HepG2 (cell line): Measurements from ENCODE around the gene ATP6V0A1. TPM values are rescaled to one million over a fixed set of nuclear protein-coding genes. Genes with fewer than 3 reads are reported as not detected.
A peak's percentile ranks its signal among the peaks of the same experiment; 100 is the strongest.

ENCODE experiments used
- ARID4A ChIP-seq: sonication (generic); formaldehyde crosslinking; IDR thresholded peaks from 2 replicates; pipeline ENCODE4 v1.5.0; 2020; ENCODE audit warnings: mild to moderate bottlenecking, missing genetic modification reagents, borderline replicate concordance
- ATF4 ChIP-seq, 2 experiments: fragments of 450-650 bp in 1 of 2; sonication (generic) in 1 of 2; formaldehyde crosslinking; IDR thresholded peaks; 2 replicates each; pipeline versions ENCODE4 v1.5.0 to v1.8.0; 2020 to 2022; ENCODE audit warnings: mild to moderate bottlenecking in 1 of 2, missing genetic modification reagents in 1 of 2
- CHD2 ChIP-seq: IDR thresholded peaks from 2 replicates; pipeline ENCODE4 v1.6.1; 2011; ENCODE audit warnings: low read depth, low read length, improper control_type of control experiment
- DMAP1 ChIP-seq: IDR thresholded peaks from 2 replicates; pipeline ENCODE4 v1.6.1; 2016
- ELF4 ChIP-seq: sonication (generic); formaldehyde crosslinking; IDR thresholded peaks from 2 replicates; pipeline ENCODE4 v1.5.0; 2020; ENCODE audit warnings: missing genetic modification reagents, mild to moderate bottlenecking, moderate library complexity, borderline replicate concordance
- HOXA7 ChIP-seq: sonication (generic); formaldehyde crosslinking; IDR thresholded peaks from 2 replicates; pipeline ENCODE4 v1.8.1; 2022; ENCODE audit warnings: mild to moderate bottlenecking, missing genetic modification reagents, moderate library complexity
- MED13 ChIP-seq: sonication (generic); formaldehyde crosslinking; IDR thresholded peaks from 2 replicates; pipeline ENCODE4 v1.5.0; 2020; ENCODE audit warnings: missing genetic modification reagents
- MEF2D ChIP-seq: sonication (generic); formaldehyde crosslinking; IDR thresholded peaks from 2 replicates; pipeline ENCODE4 v1.5.1; 2020; ENCODE audit warnings: mild to moderate bottlenecking, missing genetic modification reagents
- MXI1 ChIP-seq: IDR thresholded peaks from 3 replicates; pipeline ENCODE4 v1.6.1; 2012; ENCODE audit warnings: low read depth, low read length, inconsistent platforms, borderline replicate concordance
- PHF5A ChIP-seq: IDR thresholded peaks from one replicate; pipeline ENCODE4 v1.6.1; 2018; ENCODE audit warnings: low read depth, missing genetic modification reagents; ENCODE audit not compliant: unreplicated experiment
- RFXANK ChIP-seq: IDR thresholded peaks from 2 replicates; pipeline ENCODE4 v1.6.1; 2016
- RXRA ChIP-seq: sonication (generic); formaldehyde crosslinking; IDR thresholded peaks from 2 replicates; pipeline ENCODE4 v1.5.1; 2020; ENCODE audit warnings: missing genetic modification reagents
- SOX6 ChIP-seq, 2 experiments: fragments of 450-650 bp in 1 of 2; sonication (generic) in 1 of 2; formaldehyde crosslinking in 1 of 2; IDR thresholded peaks; 2 replicates each; pipeline versions ENCODE4 v1.4.0 to v1.6.1; 2017 to 2020; ENCODE audit warnings: antibody characterized with exemption in 1 of 2, mild to moderate bottlenecking in 1 of 2, missing genetic modification reagents in 1 of 2
- SP2 ChIP-seq: sonication (generic); formaldehyde crosslinking; IDR thresholded peaks from 2 replicates; pipeline ENCODE4 v1.5.1; 2020; ENCODE audit warnings: mild to moderate bottlenecking, missing genetic modification reagents
- SPEN ChIP-seq: sonication (generic); formaldehyde crosslinking; IDR thresholded peaks from 2 replicates; pipeline ENCODE4 v1.5.1; 2020; ENCODE audit warnings: low read depth, mild to moderate bottlenecking, missing genetic modification reagents
- SRSF4 ChIP-seq: fragments of 200-400 bp; formaldehyde crosslinking; IDR thresholded peaks from one replicate; pipeline ENCODE4 v1.6.1; 2018; ENCODE audit warnings: mild to moderate bottlenecking, low read depth, low read length, moderate library complexity; ENCODE audit not compliant: poor library complexity, severe bottlenecking
- U2AF2 ChIP-seq: fragments of 200-400 bp; formaldehyde crosslinking; IDR thresholded peaks from 2 replicates; pipeline ENCODE4 v1.6.1; 2017; ENCODE audit warnings: low read depth, mild to moderate bottlenecking, low read length
- YEATS4 ChIP-seq: sonication (generic); formaldehyde crosslinking; IDR thresholded peaks from 2 replicates; pipeline ENCODE4 v1.4.0; 2020; ENCODE audit warnings: missing genetic modification reagents, borderline replicate concordance
- ZNF232 ChIP-seq: sonication (generic); formaldehyde crosslinking; IDR thresholded peaks from 2 replicates; pipeline ENCODE4 v1.4.0; 2020; ENCODE audit warnings: missing genetic modification reagents, borderline replicate concordance
- ZNF331 ChIP-seq: sonication (generic); formaldehyde crosslinking; IDR thresholded peaks from 2 replicates; pipeline ENCODE4 v1.4.0; 2020; ENCODE audit warnings: missing genetic modification reagents
- ZNF468 ChIP-seq: sonication (generic); formaldehyde crosslinking; IDR thresholded peaks from 2 replicates; pipeline ENCODE4 v1.8.0; 2022; ENCODE audit warnings: mild to moderate bottlenecking, moderate library complexity, missing genetic modification reagents
- ZNF691 ChIP-seq: sonication (generic); formaldehyde crosslinking; IDR thresholded peaks from 2 replicates; pipeline ENCODE4 v1.4.0; 2020; ENCODE audit warnings: missing genetic modification reagents, low read depth, mild to moderate bottlenecking, borderline replicate concordance
- ZNF781 ChIP-seq: sonication (generic); formaldehyde crosslinking; IDR thresholded peaks from 2 replicates; pipeline ENCODE4 v1.5.1; 2020; ENCODE audit warnings: borderline replicate concordance, mild to moderate bottlenecking, missing genetic modification reagents; ENCODE audit errors: not compliant biosample characterization
- polyA plus RNA-seq, 8 experiments: library from polyadenylated mRNA; depleted of rRNA in 3 of 8; stranded (reverse) in 7 of 8; unstranded in 1 of 8; fragments of >200 nt; fragmentation: Illumina TruSeq in 4 of 8; extraction: Trizol in 4 of 8; gene quantifications; 2 replicates each; pipeline versions ENCODE4 v1.2.1 to v1.2.3, GENCODE V29; 2011 to 2016; ENCODE audit warnings: low read depth in 4 of 8, missing spikeins in 1 of 8, mixed read lengths in 1 of 8; ENCODE audit not compliant: insufficient read depth in 1 of 8
- total RNA-seq, 5 experiments: library from RNA; depleted of rRNA; stranded (reverse); fragments of >200 nt; fragmentation: Illumina TruSeq; extraction: Trizol; gene quantifications; 2 replicates each; pipeline ENCODE4 v1.2.3, GENCODE V29; 2016; ENCODE audit warnings: low read depth in 1 of 5
- TF ChIP-seq, protein P1 (sequence below): sonication (generic); formaldehyde crosslinking; IDR thresholded peaks from 2 replicates; pipeline ENCODE4 v1.8.1; 2022; ENCODE audit warnings: mild to moderate bottlenecking, missing genetic modification reagents

ATP6V0A1 gene
- total and polyA plus RNA-seq, 2 of the 13 experiments (the other 11 are each of a cell fraction or from before 2014, with no cell fraction given), result 27.9 to 54.1 TPM

DNA sequence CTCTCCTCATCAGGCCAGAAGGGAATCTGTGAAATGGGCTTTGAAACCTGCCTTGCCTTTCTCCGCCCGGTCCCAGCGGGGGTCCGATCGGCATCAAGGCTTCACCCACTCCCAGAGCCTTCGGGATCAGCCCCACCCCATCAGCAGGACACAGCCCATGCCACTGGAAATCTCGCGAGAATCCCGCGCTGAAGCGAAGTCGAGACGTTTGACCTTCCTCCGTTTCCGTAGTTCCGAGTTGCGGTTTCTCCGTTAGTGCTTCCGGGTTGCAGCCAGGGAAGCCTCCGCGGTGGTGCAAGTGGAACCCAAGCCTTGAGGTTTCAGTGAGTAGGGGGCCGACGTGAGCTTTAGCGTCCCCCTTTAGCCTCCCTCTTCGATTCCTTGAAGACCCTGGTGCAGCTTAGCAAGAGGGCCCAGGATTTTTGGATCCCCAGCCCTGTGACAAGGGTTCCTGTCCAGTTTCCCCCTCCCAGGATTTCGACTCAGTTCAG is 103.3 kb downstream of the ATP6V0A1 start, which contains the start of gene COASY (continued):
- TF ChIP-seq MED13 (CRISPR knock-in tag), result peak; percentile 83; the same call in 1 of the 2 replicates
- TF ChIP-seq ZNF691 (CRISPR knock-in tag), result 0 out of 2 replicates have a peak, but pooled peaks have one; percentile 16
- no peak for TF ChIP-seq SOX6 (IDR thresholded peaks at IDR 0.05)
- peak; percentile 26 for TF ChIP-seq SOX6 (CRISPR knock-in tag; IDR thresholded peaks at IDR 0.05)
- TF ChIP-seq RXRA (CRISPR knock-in tag), result peak; percentile 76
- peak; percentile 78 for TF ChIP-seq DMAP1 (CRISPR knock-in tag)
- TF ChIP-seq ZNF331 (CRISPR knock-in tag), result peak; percentile 60
- peak; percentile 93; the same call in 2 of the 3 replicates for TF ChIP-seq MXI1
- no peak for TF ChIP-seq RFXANK
- TF ChIP-seq ZNF468 (CRISPR knock-in tag), result no peak
- peak; percentile 35; the same call in 1 of the 2 replicates for TF ChIP-seq MEF2D (CRISPR knock-in tag)
- TF ChIP-seq ZNF232 (CRISPR knock-in tag), result no peak; the same call in 1 of the 2 replicates
- peak; percentile 88 for TF ChIP-seq YEATS4 (CRISPR knock-in tag)
- no peak for TF ChIP-seq HOXA7 (CRISPR knock-in tag)
- no peak for TF ChIP-seq ZNF781 (CRISPR knock-in tag)
- no peak for TF ChIP-seq SRSF4
- TF ChIP-seq, protein P1, sequence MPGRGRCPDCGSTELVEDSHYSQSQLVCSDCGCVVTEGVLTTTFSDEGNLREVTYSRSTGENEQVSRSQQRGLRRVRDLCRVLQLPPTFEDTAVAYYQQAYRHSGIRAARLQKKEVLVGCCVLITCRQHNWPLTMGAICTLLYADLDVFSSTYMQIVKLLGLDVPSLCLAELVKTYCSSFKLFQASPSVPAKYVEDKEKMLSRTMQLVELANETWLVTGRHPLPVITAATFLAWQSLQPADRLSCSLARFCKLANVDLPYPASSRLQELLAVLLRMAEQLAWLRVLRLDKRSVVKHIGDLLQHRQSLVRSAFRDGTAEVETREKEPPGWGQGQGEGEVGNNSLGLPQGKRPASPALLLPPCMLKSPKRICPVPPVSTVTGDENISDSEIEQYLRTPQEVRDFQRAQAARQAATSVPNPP, result no peak
- peak; percentile 91 for TF ChIP-seq ELF4 (CRISPR knock-in tag)
- peak in 1 of 2 experiments; percentile 69; a peak in 1 of 4 replicates for TF ChIP-seq ATF4 (CRISPR knock-in tag; IDR thresholded peaks at IDR 0.05)
- TF ChIP-seq SP2 (CRISPR knock-in tag), result peak; percentile 55; the same call in 1 of the 2 replicates
- peak; percentile 99 for TF ChIP-seq CHD2
- TF ChIP-seq PHF5A (CRISPR knock-in tag), result peak; percentile 90
- TF ChIP-seq SPEN (CRISPR knock-in tag), result peak; percentile 98
- peak; percentile 93 for TF ChIP-seq ARID4A (CRISPR knock-in tag)
- no peak for TF ChIP-seq U2AF2
